ENCODE data around the gene CALCR. TPM values are rescaled to one million over a fixed set of nuclear protein-coding genes. Genes with fewer than 3 reads are reported as not detected.
"Not testable (repeated sequence)": the region's sequence is repeated elsewhere in the genome, so short reads cannot be mapped to it uniquely, and the experiment has no call there.

CALCR gene
- total RNA-seq, 1 experiment from 2014 or later: not detected

DNA sequence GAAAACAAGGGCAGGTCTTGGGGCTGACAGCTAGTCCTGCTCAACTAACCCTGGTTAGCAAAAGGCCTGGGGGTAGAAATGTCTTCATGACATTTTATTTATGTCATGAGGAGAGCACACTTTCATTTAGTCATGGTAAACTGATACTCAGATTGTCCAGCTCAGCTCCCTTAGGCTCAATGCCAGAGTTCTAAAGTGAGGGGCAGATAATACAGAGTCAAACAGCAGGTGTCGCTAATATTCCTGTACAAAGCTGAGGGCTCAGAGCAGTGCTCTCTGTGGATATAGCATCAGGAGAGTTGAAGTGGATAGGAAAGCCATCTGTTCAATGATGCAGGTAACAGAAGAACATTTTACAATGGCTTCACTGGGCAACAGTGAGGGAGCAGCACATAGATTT, 26.8 kb upstream of the CALCR start:
- no peaks in the 10 kb centered on the region for H3K27me3 Mint-ChIP-seq (ENCODE audit: insufficient read depth, unreplicated experiment)

DNA sequence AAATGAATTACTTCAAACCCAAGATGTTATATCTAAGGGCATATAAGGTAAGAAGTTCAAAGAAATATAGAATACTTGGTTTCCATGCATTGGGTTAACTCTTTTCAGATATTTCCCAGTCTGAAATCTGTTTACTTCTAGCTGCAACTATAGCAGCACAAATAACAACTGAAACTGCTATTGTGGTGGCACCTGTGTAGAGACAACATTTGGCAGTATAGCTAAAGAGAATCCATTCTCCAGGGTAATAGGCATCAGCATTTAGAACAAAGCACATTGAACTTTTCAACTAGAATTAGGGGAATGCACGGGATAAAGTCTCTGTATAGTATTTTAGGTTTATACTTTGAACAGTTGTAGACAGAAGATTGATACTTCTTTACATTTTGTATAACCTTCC, 19.7 kb upstream of the CALCR start:
- H3K36me3 Mint-ChIP-seq (ENCODE audit: insufficient read depth, unreplicated experiment): no peaks in the 10 kb centered on the region
- peaks cover 15% of the 10 kb centered on the region for H3K4me1 ChIP-seq
- no peaks in the 10 kb centered on the region for H3K36me3 ChIP-seq (ENCODE audit: control insufficient read depth, insufficient read depth, low read length)
- peaks cover 1% of the 10 kb centered on the region for H3K4me1 Mint-ChIP-seq (ENCODE audit: low read depth, unreplicated experiment)
- H3K9me3 Mint-ChIP-seq (ENCODE audit: unreplicated experiment): no peaks in the 10 kb centered on the region
- TF ChIP-seq, protein P1, sequence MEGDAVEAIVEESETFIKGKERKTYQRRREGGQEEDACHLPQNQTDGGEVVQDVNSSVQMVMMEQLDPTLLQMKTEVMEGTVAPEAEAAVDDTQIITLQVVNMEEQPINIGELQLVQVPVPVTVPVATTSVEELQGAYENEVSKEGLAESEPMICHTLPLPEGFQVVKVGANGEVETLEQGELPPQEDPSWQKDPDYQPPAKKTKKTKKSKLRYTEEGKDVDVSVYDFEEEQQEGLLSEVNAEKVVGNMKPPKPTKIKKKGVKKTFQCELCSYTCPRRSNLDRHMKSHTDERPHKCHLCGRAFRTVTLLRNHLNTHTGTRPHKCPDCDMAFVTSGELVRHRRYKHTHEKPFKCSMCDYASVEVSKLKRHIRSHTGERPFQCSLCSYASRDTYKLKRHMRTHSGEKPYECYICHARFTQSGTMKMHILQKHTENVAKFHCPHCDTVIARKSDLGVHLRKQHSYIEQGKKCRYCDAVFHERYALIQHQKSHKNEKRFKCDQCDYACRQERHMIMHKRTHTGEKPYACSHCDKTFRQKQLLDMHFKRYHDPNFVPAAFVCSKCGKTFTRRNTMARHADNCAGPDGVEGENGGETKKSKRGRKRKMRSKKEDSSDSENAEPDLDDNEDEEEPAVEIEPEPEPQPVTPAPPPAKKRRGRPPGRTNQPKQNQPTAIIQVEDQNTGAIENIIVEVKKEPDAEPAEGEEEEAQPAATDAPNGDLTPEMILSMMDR (IDR thresholded peaks at IDR 0.05; ENCODE audit: insufficient read depth in 1 of 2, low read depth in 1 of 2, low read length in 1 of 2, severe bottlenecking in 1 of 2, unreplicated experiment in 1 of 2): no peak
- intact Hi-C loops (cut with micrococcal nuclease; ENCODE audit: unreplicated experiment): no loop called here
- ChIA-PET POLR2A (no interaction called here), CTCF (no interaction called here)
- no peak overlapping the region for H3K4me3 Mint-ChIP-seq (ENCODE audit: unreplicated experiment)
- H3K27me3 Mint-ChIP-seq (ENCODE audit: insufficient read depth, unreplicated experiment): no peaks in the 10 kb centered on the region
- no peaks in the 10 kb centered on the region for H3K27me3 ChIP-seq (replicated peaks; ENCODE audit: control insufficient read depth, insufficient read depth, low read length)
- BruUV-seq (replicated peaks): no TSS peak
- no peak for DNase-seq
- H3K4me3 ChIP-seq (ENCODE audit: low read depth, low read length): no peak overlapping the region
- H3K27ac Mint-ChIP-seq (ENCODE audit: unreplicated experiment): no peak overlapping the region
- H3K9me3 ChIP-seq: no peaks in the 10 kb centered on the region

More for the DNA sequence above, 26.8 kb upstream of the CALCR start:
- no TSS peak for BruUV-seq (replicated peaks)
- CTCF ChIA-PET: no interaction called here
- Mint-ChIP-seq H3K4me1 (ENCODE audit: low read depth, unreplicated experiment) (peaks cover 9% of the 10 kb centered on the region), H3K9me3 (ENCODE audit: unreplicated experiment) (no peaks in the 10 kb centered on the region), H3K4me3 (ENCODE audit: unreplicated experiment) (no peak overlapping the region), H3K36me3 (ENCODE audit: insufficient read depth, unreplicated experiment) (peaks cover 5% of the 10 kb centered on the region), H3K27ac (ENCODE audit: unreplicated experiment) (no peak overlapping the region)
- no peak for DNase-seq
- Histone ChIP-seq H3K27me3 (replicated peaks; ENCODE audit: control insufficient read depth, insufficient read depth, low read length) (no peaks in the 10 kb centered on the region), H3K4me1 (peaks cover 20% of the 10 kb centered on the region), H3K9me3 (no peaks in the 10 kb centered on the region), H3K36me3 (ENCODE audit: control insufficient read depth, insufficient read depth, low read length) (no peaks in the 10 kb centered on the region), H3K4me3 (ENCODE audit: low read depth, low read length) (no peak overlapping the region)
- POLR2A ChIA-PET: no interaction called here
- intact Hi-C loops (cut with micrococcal nuclease; ENCODE audit: unreplicated experiment): no loop called here
- TF ChIP-seq, protein P1 (IDR thresholded peaks at IDR 0.05; ENCODE audit: insufficient read depth in 1 of 2, low read depth in 1 of 2, low read length in 1 of 2, severe bottlenecking in 1 of 2, unreplicated experiment in 1 of 2): no peak

DNA sequence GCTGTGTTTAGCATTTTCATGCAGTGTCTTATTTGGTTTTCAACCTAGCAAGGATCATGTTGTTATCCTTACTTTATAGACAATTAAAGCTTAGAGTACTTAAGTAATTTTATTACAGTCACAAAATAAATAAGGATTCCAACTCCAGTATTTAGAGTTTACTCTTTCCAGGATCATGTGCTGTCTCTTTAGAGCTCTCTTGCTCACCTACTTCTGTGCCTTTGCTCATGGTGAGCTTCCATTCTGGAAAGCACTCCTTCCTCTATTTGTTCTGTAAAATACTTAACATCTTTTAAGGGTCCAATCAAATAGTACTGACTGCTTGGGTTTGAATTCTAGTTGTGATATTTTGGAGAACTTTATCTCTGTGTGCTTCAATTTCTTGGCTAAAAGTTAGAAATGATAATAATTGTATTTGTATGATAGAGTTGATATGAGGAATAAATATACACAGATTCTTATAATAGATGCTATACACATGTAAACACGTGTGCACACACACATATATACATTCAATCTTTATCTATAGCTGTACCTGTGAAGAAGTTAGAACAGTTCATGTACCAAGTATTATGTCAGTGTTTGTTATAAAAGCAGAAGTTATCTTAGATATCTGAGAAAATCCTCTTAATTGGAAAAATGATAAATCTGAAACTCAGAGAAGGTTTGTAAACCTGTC, 18.2 kb upstream of the CALCR start:
- POLR2A ChIA-PET: no interaction called here
- TF ChIP-seq, protein P1 (IDR thresholded peaks at IDR 0.05; ENCODE audit: insufficient read depth in 1 of 2, low read depth in 1 of 2, low read length in 1 of 2, severe bottlenecking in 1 of 2, unreplicated experiment in 1 of 2): no peak
- Mint-ChIP-seq H3K27me3 (ENCODE audit: insufficient read depth, unreplicated experiment) (no peaks in the 10 kb centered on the region), H3K36me3 (ENCODE audit: insufficient read depth, unreplicated experiment) (no peaks in the 10 kb centered on the region), H3K4me3 (ENCODE audit: unreplicated experiment) (peak overlapping the region; percentile 73), H3K27ac (ENCODE audit: unreplicated experiment) (peak overlapping the region; percentile 97), H3K4me1 (ENCODE audit: low read depth, unreplicated experiment) (no peaks in the 10 kb centered on the region), H3K9me3 (ENCODE audit: unreplicated experiment) (peaks cover 9% of the 10 kb centered on the region)
- Histone ChIP-seq H3K4me3 (ENCODE audit: low read depth, low read length) (peak overlapping the region; percentile 43), H3K27me3 (replicated peaks; ENCODE audit: control insufficient read depth, insufficient read depth, low read length) (no peaks in the 10 kb centered on the region), H3K9me3 (no peaks in the 10 kb centered on the region), H3K36me3 (ENCODE audit: control insufficient read depth, insufficient read depth, low read length) (no peaks in the 10 kb centered on the region), H3K4me1 (peaks cover 6% of the 10 kb centered on the region; the same call in 1 of the 2 replicates)
- intact Hi-C loops (cut with micrococcal nuclease; ENCODE audit: unreplicated experiment): no loop called here
- no TSS peak for BruUV-seq (replicated peaks)
- CTCF ChIA-PET: no interaction called here
- DNase-seq: no peak

DNA sequence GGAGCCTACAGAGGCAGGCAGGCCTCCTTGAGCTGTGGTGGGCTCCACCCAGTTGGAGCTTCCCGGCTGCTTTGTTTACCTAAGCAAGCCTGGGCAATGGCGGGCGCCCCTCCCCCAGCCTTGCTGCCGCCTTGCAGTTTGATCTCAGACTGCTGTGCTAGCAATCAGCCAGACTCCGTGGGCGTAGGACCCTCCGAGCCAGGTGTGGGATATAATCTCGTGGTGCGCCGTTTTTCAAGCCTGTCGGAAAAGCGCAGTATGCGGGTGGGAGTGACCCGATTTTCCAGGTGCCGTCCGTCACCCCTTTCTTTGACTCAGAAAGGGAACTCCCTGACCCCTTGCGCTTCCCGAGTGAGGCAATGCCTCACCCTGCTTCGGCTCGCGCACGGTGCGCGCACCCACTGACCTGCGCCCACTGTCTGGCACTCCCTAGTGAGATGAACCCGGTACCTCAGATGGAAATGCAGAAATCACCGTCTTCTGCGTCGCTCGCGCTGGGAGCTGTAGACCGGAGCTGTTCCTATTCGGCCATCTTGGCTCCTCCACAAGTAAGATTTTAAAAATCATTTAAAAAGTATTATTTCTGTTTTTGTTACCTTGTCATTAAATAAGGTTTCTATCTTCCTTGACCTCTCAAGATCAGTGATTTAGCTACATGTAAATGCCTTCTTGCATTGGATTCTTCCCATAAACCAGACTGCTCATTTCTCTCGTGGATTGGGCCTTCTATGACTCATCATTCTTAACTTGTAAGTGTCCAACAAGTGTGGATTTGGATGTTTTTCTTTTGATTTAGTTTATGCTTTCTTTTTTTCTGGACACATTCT, 16.9 kb upstream of the CALCR start:
- H3K27me3 ChIP-seq (replicated peaks; ENCODE audit: control insufficient read depth, insufficient read depth, low read length); H3K36me3 ChIP-seq (ENCODE audit: control insufficient read depth, insufficient read depth, low read length); H3K9me3 Mint-ChIP-seq (ENCODE audit: unreplicated experiment); intact Hi-C loops (cut with micrococcal nuclease; ENCODE audit: unreplicated experiment); H3K36me3 Mint-ChIP-seq (ENCODE audit: insufficient read depth, unreplicated experiment); H3K4me1 Mint-ChIP-seq (ENCODE audit: low read depth, unreplicated experiment); H3K9me3 ChIP-seq; CTCF ChIA-PET; H3K27me3 Mint-ChIP-seq (ENCODE audit: insufficient read depth, unreplicated experiment); H3K4me1 ChIP-seq; POLR2A ChIA-PET: not testable (repeated sequence)
- H3K4me3 ChIP-seq (ENCODE audit: low read depth, low read length): peak overlapping the region; percentile 43
- peak in 1 of 2 experiments; percentile 53 for DNase-seq
- H3K27ac Mint-ChIP-seq (ENCODE audit: unreplicated experiment): peak overlapping the region; percentile 97
- BruUV-seq (replicated peaks): TSS peak; percentile 52
- peak overlapping the region; percentile 73 for H3K4me3 Mint-ChIP-seq (ENCODE audit: unreplicated experiment)

DNA sequence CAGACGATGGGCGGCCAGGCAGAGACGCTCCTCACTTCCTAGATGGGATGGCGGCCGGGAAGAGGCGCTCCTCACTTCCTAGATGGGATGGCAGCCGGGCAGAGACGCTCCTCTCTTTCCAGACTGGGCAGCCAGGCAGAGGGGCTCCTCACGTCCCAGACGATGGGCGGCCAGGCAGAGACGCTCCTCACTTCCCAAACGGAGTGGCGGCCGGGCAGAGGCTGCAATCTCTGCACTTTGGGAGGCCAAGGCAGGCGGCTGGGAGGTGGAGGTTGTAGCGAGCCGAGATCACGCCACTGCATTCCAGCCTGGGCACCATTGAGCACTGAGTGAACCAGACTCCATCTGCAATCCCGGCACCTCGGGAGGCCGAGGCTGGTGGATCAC, 11.9 kb upstream of the CALCR start:
- H3K4me1 Mint-ChIP-seq (ENCODE audit: low read depth, unreplicated experiment); H3K27me3 Mint-ChIP-seq (ENCODE audit: insufficient read depth, unreplicated experiment); H3K27me3 ChIP-seq (replicated peaks; ENCODE audit: control insufficient read depth, insufficient read depth, low read length); DNase-seq; POLR2A ChIA-PET; intact Hi-C loops (cut with micrococcal nuclease; ENCODE audit: unreplicated experiment); H3K36me3 ChIP-seq (ENCODE audit: control insufficient read depth, insufficient read depth, low read length); CTCF ChIA-PET; H3K9me3 Mint-ChIP-seq (ENCODE audit: unreplicated experiment); H3K4me1 ChIP-seq; H3K9me3 ChIP-seq; H3K4me3 ChIP-seq (ENCODE audit: low read depth, low read length); H3K27ac Mint-ChIP-seq (ENCODE audit: unreplicated experiment); H3K4me3 Mint-ChIP-seq (ENCODE audit: unreplicated experiment); BruUV-seq (replicated peaks); H3K36me3 Mint-ChIP-seq (ENCODE audit: insufficient read depth, unreplicated experiment): not testable (repeated sequence)

All from Caco-2 (cell line).